H1 (cell line): ENCODE data around the gene ZNF350. TPM values are rescaled to one million over a fixed set of nuclear protein-coding genes. Genes with fewer than 3 reads are reported as not detected.
"Not testable (repeated sequence)": the region's sequence is repeated elsewhere in the genome, so short reads cannot be mapped to it uniquely, and the experiment has no call there.

Experiments used
- CTCF ChIA-PET: fragments of 300-600 bp; sonication (Branson Sonifier 250); formaldehyde crosslinking; loops from one replicate; lab custom pipeline; 2021; ENCODE audit not compliant: partially characterized antibody; lab: Charles Lee
- POLR2A ChIA-PET: fragments of 300-600 bp; sonication (Branson Sonifier 250); formaldehyde crosslinking; loops from one replicate; lab custom pipeline; 2021; ENCODE audit warnings: inconsistent platforms; ENCODE audit not compliant: partially characterized antibody; lab: Charles Lee
- DNase-seq, 2 experiments: peaks; one replicate each; pipeline versions ENCODE4 v3.0.0 to v3.0.0-alpha.2; 2010 to 2022; ENCODE audit warnings: low spot score in 2 of 2, low read depth in 1 of 2, mixed read lengths in 1 of 2
- FAIRE-seq: peaks from 2 replicates; lab custom pipeline; 2011; peaks lifted over from hg19 to GRCh38; lab: Jason Lieb, UNC
- H2AFZ ChIP-seq: 2 replicates; pipeline ENCODE4 v1.8.1; 2012; ENCODE audit warnings: low read length, inconsistent platforms
- H2AK5ac ChIP-seq: 2 replicates; pipeline ENCODE4 v1.6.1; 2013; ENCODE audit warnings: low read depth, low read length
- H2BK120ac ChIP-seq: replicated peaks from 2 replicates; pipeline ENCODE3; 2013; ENCODE audit warnings: low read depth, low read length, inconsistent platforms
- H2BK12ac ChIP-seq: 2 replicates; pipeline ENCODE4 v1.6.1; 2013; ENCODE audit warnings: low read depth, low read length
- H2BK15ac ChIP-seq: 2 replicates; pipeline ENCODE4 v1.6.1; 2013; ENCODE audit warnings: low read length
- H2BK20ac ChIP-seq: 2 replicates; pipeline ENCODE4 v1.6.1; 2013; ENCODE audit warnings: low read length
- H2BK5ac ChIP-seq: 2 replicates; pipeline ENCODE4 v1.6.1; 2013; ENCODE audit warnings: low read depth, low read length
- H3K14ac ChIP-seq: 2 replicates; pipeline ENCODE4 v1.6.1; 2013; ENCODE audit warnings: inconsistent platforms; ENCODE audit not compliant: insufficient read length
- H3K18ac ChIP-seq: 2 replicates; pipeline ENCODE4 v1.6.1; 2013; ENCODE audit warnings: low read length; ENCODE audit errors: extremely low read depth
- H3K23ac ChIP-seq: 2 replicates; pipeline ENCODE4 v1.6.1; 2013; ENCODE audit warnings: inconsistent platforms; ENCODE audit not compliant: insufficient read length
- H3K23me2 ChIP-seq: 2 replicates; pipeline ENCODE4 v1.6.1; 2013; ENCODE audit warnings: low read depth, low read length
- H3K27ac ChIP-seq: 2 replicates; pipeline ENCODE4 v1.6.1; 2011; ENCODE audit warnings: low read depth, low read length, inconsistent platforms
- H3K27me3 ChIP-seq, 4 experiments: replicated peaks in 1 of 4; 1 replicate in 1 of 4; 2 replicates in 3 of 4; pipeline versions ENCODE4 v1.6.1 to v1.8.1; 2011 to 2013; ENCODE audit warnings: low read length in 3 of 4, mild to moderate bottlenecking in 3 of 4, inconsistent platforms in 2 of 4, mixed read lengths in 2 of 4, moderate library complexity in 1 of 4; ENCODE audit not compliant: control insufficient read depth in 3 of 4, insufficient read depth in 3 of 4; ENCODE audit errors: extremely low read depth in 1 of 4
- H3K36me3 ChIP-seq, 4 experiments: 2 replicates each; pipeline versions ENCODE4 v1.6.1 to v1.8.1; 2011 to 2013; ENCODE audit warnings: mild to moderate bottlenecking in 4 of 4, low read length in 3 of 4, moderate library complexity in 2 of 4, control low read depth in 1 of 4, inconsistent platforms in 1 of 4; ENCODE audit not compliant: insufficient read depth in 4 of 4, control insufficient read depth in 2 of 4
- H3K4ac ChIP-seq: replicated peaks from 2 replicates; pipeline ENCODE3; 2013; ENCODE audit warnings: low read length, low read depth, mixed read lengths, inconsistent platforms; ENCODE audit not compliant: insufficient read length
- H3K4me1 ChIP-seq, 4 experiments: replicated peaks in 1 of 4; 1 replicate in 1 of 4; 2 replicates in 3 of 4; pipeline versions ENCODE4 v1.6.1 to v1.8.1; 2011 to 2013; ENCODE audit warnings: low read length in 3 of 4, inconsistent platforms in 2 of 4, mixed read lengths in 1 of 4; ENCODE audit not compliant: insufficient read depth in 4 of 4, control insufficient read depth in 3 of 4
- H3K4me2 ChIP-seq, 2 experiments: 2 replicates each; pipeline versions ENCODE4 v1.6.1 to v1.8.1; 2011 to 2013; ENCODE audit warnings: low read depth in 2 of 2, low read length in 2 of 2, control low read depth in 1 of 2, inconsistent platforms in 1 of 2, mild to moderate bottlenecking in 1 of 2; ENCODE audit not compliant: insufficient read depth in 1 of 2
- H3K4me3 ChIP-seq, 4 experiments: fragments of 200-600, 300-600 bp in 1 of 4; sonication (generic), shearing (Covaris generic), sonication (Bioruptor Twin) in 1 of 4; 2 replicates each; pipeline versions ENCODE4 v1.5.1 to v1.8.1; 2011 to 2016; ENCODE audit warnings: low read length in 4 of 4, low read depth in 3 of 4, control low read depth in 2 of 4, inconsistent platforms in 2 of 4, mild to moderate bottlenecking in 2 of 4, mixed read lengths in 1 of 4, moderate library complexity in 1 of 4; ENCODE audit not compliant: insufficient read depth in 2 of 4; ENCODE audit errors: extremely low read depth in 1 of 4
- H3K56ac ChIP-seq: replicated peaks from 2 replicates; pipeline ENCODE3; 2013; ENCODE audit warnings: low read depth, mild to moderate bottlenecking, mixed read lengths, low read length, inconsistent platforms; ENCODE audit not compliant: insufficient read length
- H3K79me1 ChIP-seq: 2 replicates; pipeline ENCODE4 v1.6.1; 2013; ENCODE audit warnings: low read depth, low read length, control low read depth
- H3K79me2 ChIP-seq, 2 experiments: 2 replicates each; pipeline versions ENCODE4 v1.6.1 to v1.8.1; 2012 to 2013; ENCODE audit warnings: low read length in 2 of 2, mild to moderate bottlenecking in 2 of 2, inconsistent platforms in 1 of 2; ENCODE audit not compliant: insufficient read depth in 2 of 2, control insufficient read depth in 1 of 2
- H3K9ac ChIP-seq, 4 experiments: replicated peaks in 1 of 4; 1 replicate in 1 of 4; 2 replicates in 3 of 4; pipeline versions ENCODE4 v1.6.1 to v1.8.1; 2011 to 2013; ENCODE audit warnings: low read depth in 3 of 4, low read length in 3 of 4, control low read depth in 2 of 4, mild to moderate bottlenecking in 2 of 4, moderate library complexity in 2 of 4, inconsistent platforms in 1 of 4; ENCODE audit errors: extremely low read depth in 1 of 4
- H3K9me3 ChIP-seq, 2 experiments: 2 replicates each; pipeline versions ENCODE4 v1.6.1 to v1.8.1; 2012 to 2013; ENCODE audit warnings: mild to moderate bottlenecking in 2 of 2, moderate library complexity in 2 of 2, control low read depth in 1 of 2, inconsistent platforms in 1 of 2, low read depth in 1 of 2, low read length in 1 of 2, mixed read lengths in 1 of 2; ENCODE audit not compliant: insufficient read depth in 2 of 2
- H4K20me1 ChIP-seq, 2 experiments: replicated peaks in 1 of 2; 2 replicates each; pipeline versions ENCODE3 to v1.8.1; 2011 to 2013; ENCODE audit warnings: inconsistent platforms in 2 of 2, low read length in 2 of 2, mild to moderate bottlenecking in 1 of 2; ENCODE audit not compliant: insufficient read depth in 2 of 2, control insufficient read depth in 1 of 2
- H4K5ac ChIP-seq: 2 replicates; pipeline ENCODE4 v1.6.1; 2013; ENCODE audit warnings: low read length, low read depth, mixed read lengths, inconsistent platforms; ENCODE audit not compliant: insufficient read length
- H4K8ac ChIP-seq: 2 replicates; pipeline ENCODE4 v1.8.0; 2013; ENCODE audit warnings: mild to moderate bottlenecking, moderate library complexity, low read length, inconsistent platforms; ENCODE audit not compliant: insufficient read depth; ENCODE audit errors: extremely low read depth
- H4K91ac ChIP-seq: replicated peaks from 2 replicates; pipeline ENCODE3; 2013; ENCODE audit warnings: low read length, mixed read lengths, inconsistent platforms; ENCODE audit not compliant: insufficient read length
- WGBS, 2 experiments: shearing (Covaris generic) in 1 of 2; methylation state at CpG; one replicate each; pipeline versions ENCODE4 v1.1.6 to v1.1.7; 2013 to 2015; ENCODE audit warnings: low lambda C conversion rate in 2 of 2, mixed read lengths in 2 of 2, inconsistent platforms in 1 of 2, low coverage in 1 of 2, missing lambda C conversion rate in 1 of 2; ENCODE audit not compliant: insufficient replicate concordance in 2 of 2, insufficient coverage in 1 of 2, insufficient read length in 1 of 2; ENCODE audit errors: extremely low coverage in 1 of 2, missing lambda C conversion rate in 1 of 2; 5-methylcytosine and 5-hydroxymethylcytosine counted together
- polyA plus RNA-seq, 7 experiments: library from polyadenylated mRNA; depleted of rRNA in 3 of 7; stranded (reverse) in 5 of 7; unstranded in 2 of 7; fragments of >200 nt in 5 of 7; fragments of 200-250 nt in 2 of 7; gene quantifications; 1 replicate in 5 of 7; 2 replicates in 1 of 7; 4 replicates in 1 of 7; pipeline versions ENCODE4 v1.2.1 to v1.2.3, GENCODE V29; 2011 to 2013; ENCODE audit warnings: missing spikeins in 2 of 7, mixed read lengths in 2 of 7
- total RNA-seq: library from RNA; stranded (reverse); fragmentation: NEBNext Ultra II Directional; extraction: Animal tissue kit (Norgen Biotek cat#: 25700); gene quantifications from 2 replicates; pipeline ENCODE4 v1.2.1, GENCODE V29; 2021

ZNF350 gene
- total and polyA plus RNA-seq, 2 of the 8 experiments (the other 6 are each of a cell fraction or from before 2014, with no cell fraction given) = 1.7 to 5.3 TPM

- H3K27ac ChIP-seq, H3K4ac ChIP-seq, H3K23me2 ChIP-seq, H3K27me3 ChIP-seq, POLR2A ChIA-PET, H3K4me3 ChIP-seq, H3K56ac ChIP-seq, H3K4me1 ChIP-seq, CTCF ChIA-PET, H2BK12ac ChIP-seq, H3K79me1 ChIP-seq, H2AFZ ChIP-seq, H4K20me1 ChIP-seq, H3K9ac ChIP-seq, H4K8ac ChIP-seq, H3K36me3 ChIP-seq, FAIRE-seq, H2BK5ac ChIP-seq, H3K18ac ChIP-seq, H3K23ac ChIP-seq, H4K91ac ChIP-seq, H3K4me2 ChIP-seq, DNase-seq, H2BK15ac ChIP-seq, H4K5ac ChIP-seq, H2AK5ac ChIP-seq, H3K14ac ChIP-seq, H2BK120ac ChIP-seq, H3K79me2 ChIP-seq, H2BK20ac ChIP-seq: not testable (repeated sequence)
- peaks cover 10 to 14% of the 10 kb centered on the region in 2 experiments; a peak in 1 of 4 replicates for H3K9me3 ChIP-seq
- 95% methylated on average over 4 of the region's 4 CpGs; no CpG with 5 or more reads in 1 of the 2 experiments for WGBS, 2 experiments
Observed at GRCh38 chr19:51957846-51958245, 28.8 kb downstream of the ZNF350 start.
